Measurements from ENCODE around the gene PTPRN2. TPM values are rescaled to one million over a fixed set of nuclear protein-coding genes. Genes with fewer than 3 reads are reported as not detected.

PTPRN2 gene
- total and polyA plus RNA-seq, 2 of the 13 experiments (the other 11 are each of a cell fraction or from before 2014, with no cell fraction given) = 2.5 to 24.2 TPM

GRCh38 chr7:158257516-158258410 is 329.9 kb downstream of the PTPRN2 start (continued):
- TF ChIP-seq ZNF101 (CRISPR knock-in tag; IDR thresholded peaks at IDR 0.05; ENCODE audit: borderline replicate concordance, low read depth) (no peak), BORCS8-MEF2B (CRISPR knock-in tag; IDR thresholded peaks at IDR 0.05) (no peak), SETDB1 (CRISPR knock-in tag; IDR thresholded peaks at IDR 0.05; ENCODE audit: borderline replicate concordance) (no peak), ZNF160 (CRISPR knock-in tag; IDR thresholded peaks at IDR 0.05) (no peak), MTF2 (CRISPR knock-in tag; IDR thresholded peaks at IDR 0.05; ENCODE audit: borderline replicate concordance) (no peak), TRIM24 (CRISPR knock-in tag; IDR thresholded peaks at IDR 0.05) (no peak)

GRCh38 chr7:158257001-158257400 is 330.6 kb downstream of the PTPRN2 start:
- in situ Hi-C loops (cut with HindIII; ENCODE audit: extremely low pct_ligation_motif_present, low pct_unique_long_range_greater_than_20kb) = no loop called here
- Histone ChIP-seq H4K20me1 (ENCODE audit: insufficient read depth, low read length) (peaks cover 17% of the 10 kb centered on the region; the same call in 1 of the 2 replicates), H3K27me3 (ENCODE audit: control insufficient read depth in 1 of 2, insufficient read depth in 2 of 2, low read length in 2 of 2) (no peaks in the 10 kb centered on the region), H2AFZ (ENCODE audit: low read length) (no peak overlapping the region), H3K4me1 (ENCODE audit: insufficient read depth, low read length) (peaks cover 3% of the 10 kb centered on the region), H3K27ac (ENCODE audit: extremely low read length, insufficient read depth, low read length) (no peak overlapping the region), H3K4me2 (ENCODE audit: low read depth, low read length) (no peak overlapping the region), H3K4me3 (replicated peaks in 1 of 3; ENCODE audit: insufficient read depth in 1 of 3, low read depth in 2 of 3, low read length in 3 of 3) (no peak overlapping the region), H3K9me3 (ENCODE audit: low read length) (no peaks in the 10 kb centered on the region), H3K9ac (ENCODE audit: insufficient read depth, low read depth, low read length) (no peak overlapping the region), H3K79me2 (ENCODE audit: insufficient read depth, low read length) (no peaks in the 10 kb centered on the region), H3K36me3 (replicated peaks in 1 of 2; ENCODE audit: control insufficient read depth in 1 of 2, insufficient read depth in 2 of 2, low read length in 2 of 2) (no peaks in the 10 kb centered on the region)
- FAIRE-seq (no peak), ATAC-seq (no peak), DNase-seq (ENCODE audit: low spot score) (no peak)
- ChIA-PET POLR2A (no interaction called here), CTCF (ENCODE audit: low intra/inter-chr PET ratio, low total read pairs) (no interaction called here)
- intact Hi-C loops (cut with micrococcal nuclease; ENCODE audit: unreplicated experiment) = no loop called here
- 96% methylated on average over 11 of the region's 12 CpGs for WGBS (ENCODE audit: low lambda C conversion rate)
- TF ChIP-seq ZNF615 (CRISPR knock-in tag; IDR thresholded peaks at IDR 0.05; ENCODE audit: borderline replicate concordance) (no peak), TBP (CRISPR knock-in tag; IDR thresholded peaks at IDR 0.05) (no peak), NFATC3 (CRISPR knock-in tag; IDR thresholded peaks at IDR 0.05) (no peak), KAT2B (IDR thresholded peaks at IDR 0.05; ENCODE audit: borderline replicate concordance, low read depth, low read length) (no peak), SP4 (CRISPR knock-in tag; IDR thresholded peaks at IDR 0.05) (no peak), ZNF362 (CRISPR knock-in tag; IDR thresholded peaks at IDR 0.05; ENCODE audit: borderline replicate concordance) (no peak), SMARCE1 (IDR thresholded peaks at IDR 0.05; ENCODE audit: borderline replicate concordance) (no peak), ZBTB8A (CRISPR knock-in tag; IDR thresholded peaks at IDR 0.05; ENCODE audit: borderline replicate concordance, low read depth) (no peak), MZF1 (CRISPR knock-in tag; IDR thresholded peaks at IDR 0.05; ENCODE audit: borderline replicate concordance) (no peak), RELA (CRISPR knock-in tag; IDR thresholded peaks at IDR 0.05) (no peak), ZNF691 (CRISPR knock-in tag; IDR thresholded peaks at IDR 0.05; ENCODE audit: borderline replicate concordance, low read depth) (no peak), CEBPB (IDR thresholded peaks at IDR 0.05; ENCODE audit: borderline replicate concordance, low read depth, low read length) (no peak)
- TF ChIP-seq, protein P1, sequence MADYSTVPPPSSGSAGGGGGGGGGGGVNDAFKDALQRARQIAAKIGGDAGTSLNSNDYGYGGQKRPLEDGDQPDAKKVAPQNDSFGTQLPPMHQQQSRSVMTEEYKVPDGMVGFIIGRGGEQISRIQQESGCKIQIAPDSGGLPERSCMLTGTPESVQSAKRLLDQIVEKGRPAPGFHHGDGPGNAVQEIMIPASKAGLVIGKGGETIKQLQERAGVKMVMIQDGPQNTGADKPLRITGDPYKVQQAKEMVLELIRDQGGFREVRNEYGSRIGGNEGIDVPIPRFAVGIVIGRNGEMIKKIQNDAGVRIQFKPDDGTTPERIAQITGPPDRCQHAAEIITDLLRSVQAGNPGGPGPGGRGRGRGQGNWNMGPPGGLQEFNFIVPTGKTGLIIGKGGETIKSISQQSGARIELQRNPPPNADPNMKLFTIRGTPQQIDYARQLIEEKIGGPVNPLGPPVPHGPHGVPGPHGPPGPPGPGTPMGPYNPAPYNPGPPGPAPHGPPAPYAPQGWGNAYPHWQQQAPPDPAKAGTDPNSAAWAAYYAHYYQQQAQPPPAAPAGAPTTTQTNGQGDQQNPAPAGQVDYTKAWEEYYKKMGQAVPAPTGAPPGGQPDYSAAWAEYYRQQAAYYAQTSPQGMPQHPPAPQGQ (CRISPR knock-in tag; IDR thresholded peaks at IDR 0.05; ENCODE audit: borderline replicate concordance) = no peak
- no TSS peak for BruUV-seq (replicated peaks)
